Suprapubic skin (tissue), 3 donors: Measurements from ENCODE around the gene EFHD2.

Experiments used
- POLR2AphosphoS5 ChIP-seq, 3 donors: sonication (generic); formaldehyde crosslinking; IDR thresholded peaks; one replicate each; pipeline ENCODE4 v1.6.1; 2017; ENCODE audit warnings: antibody characterized with exemption in 3 of 3
- TF ChIP-seq, protein P1 (sequence below), 2 donors: fragments of 200-600 bp in 1 of 2; fragments of 450-650 bp in 1 of 2; sonication (generic) in 1 of 2; IDR thresholded peaks; one replicate each; pipeline ENCODE4 v1.5.1; 2016 to 2019; ENCODE audit warnings: antibody characterized with exemption in 2 of 2, mild to moderate bottlenecking in 1 of 2, moderate library complexity in 1 of 2

DNA sequence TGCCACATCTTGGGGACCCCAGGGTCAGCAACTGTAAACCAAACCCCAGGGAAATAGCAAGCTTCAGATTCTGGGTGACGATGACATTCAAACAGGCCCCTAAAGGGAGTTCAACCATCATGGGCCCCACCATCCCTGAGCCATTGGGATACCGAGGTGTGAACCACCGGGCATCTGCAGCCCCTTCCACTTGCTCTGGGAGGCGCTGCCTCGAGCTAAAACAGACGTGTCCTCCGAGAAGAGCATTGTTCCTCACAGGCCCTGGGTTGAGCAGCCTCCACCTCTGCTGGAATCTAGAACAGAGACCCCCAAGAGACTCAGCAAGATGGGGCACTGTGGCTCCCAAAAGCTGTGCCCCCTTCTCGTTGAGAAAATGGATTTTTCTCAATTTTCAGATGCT, 19.0 kb upstream of the EFHD2 start:
- TF ChIP-seq, protein P1, sequence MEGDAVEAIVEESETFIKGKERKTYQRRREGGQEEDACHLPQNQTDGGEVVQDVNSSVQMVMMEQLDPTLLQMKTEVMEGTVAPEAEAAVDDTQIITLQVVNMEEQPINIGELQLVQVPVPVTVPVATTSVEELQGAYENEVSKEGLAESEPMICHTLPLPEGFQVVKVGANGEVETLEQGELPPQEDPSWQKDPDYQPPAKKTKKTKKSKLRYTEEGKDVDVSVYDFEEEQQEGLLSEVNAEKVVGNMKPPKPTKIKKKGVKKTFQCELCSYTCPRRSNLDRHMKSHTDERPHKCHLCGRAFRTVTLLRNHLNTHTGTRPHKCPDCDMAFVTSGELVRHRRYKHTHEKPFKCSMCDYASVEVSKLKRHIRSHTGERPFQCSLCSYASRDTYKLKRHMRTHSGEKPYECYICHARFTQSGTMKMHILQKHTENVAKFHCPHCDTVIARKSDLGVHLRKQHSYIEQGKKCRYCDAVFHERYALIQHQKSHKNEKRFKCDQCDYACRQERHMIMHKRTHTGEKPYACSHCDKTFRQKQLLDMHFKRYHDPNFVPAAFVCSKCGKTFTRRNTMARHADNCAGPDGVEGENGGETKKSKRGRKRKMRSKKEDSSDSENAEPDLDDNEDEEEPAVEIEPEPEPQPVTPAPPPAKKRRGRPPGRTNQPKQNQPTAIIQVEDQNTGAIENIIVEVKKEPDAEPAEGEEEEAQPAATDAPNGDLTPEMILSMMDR (IDR thresholded peaks at IDR 0.05), result no peak
- no peak for TF ChIP-seq POLR2AphosphoS5 (IDR thresholded peaks at IDR 0.05)
